Fibroblast of lung (primary cell): ENCODE measurements around the gene RCBTB2.

Experiments used
- EZH2 ChIP-seq: IDR thresholded peaks from 2 replicates; pipeline ENCODE4 v1.5.1; 2012; ENCODE audit warnings: low read length, control low read depth, mild to moderate bottlenecking; ENCODE audit errors: missing control alignments
- TF ChIP-seq, protein P1 (sequence below), 2 donors: IDR thresholded peaks in 1 of 2; conservative IDR thresholded peaks in 1 of 2; 1 replicate in 1 of 2; 2 replicates in 1 of 2; pipeline ENCODE4 v1.5.1; 2011 to 2012; ENCODE audit warnings: low read length in 2 of 2, control low read depth in 1 of 2, inconsistent platforms in 1 of 2, low read depth in 1 of 2, mild to moderate bottlenecking in 1 of 2

DNA sequence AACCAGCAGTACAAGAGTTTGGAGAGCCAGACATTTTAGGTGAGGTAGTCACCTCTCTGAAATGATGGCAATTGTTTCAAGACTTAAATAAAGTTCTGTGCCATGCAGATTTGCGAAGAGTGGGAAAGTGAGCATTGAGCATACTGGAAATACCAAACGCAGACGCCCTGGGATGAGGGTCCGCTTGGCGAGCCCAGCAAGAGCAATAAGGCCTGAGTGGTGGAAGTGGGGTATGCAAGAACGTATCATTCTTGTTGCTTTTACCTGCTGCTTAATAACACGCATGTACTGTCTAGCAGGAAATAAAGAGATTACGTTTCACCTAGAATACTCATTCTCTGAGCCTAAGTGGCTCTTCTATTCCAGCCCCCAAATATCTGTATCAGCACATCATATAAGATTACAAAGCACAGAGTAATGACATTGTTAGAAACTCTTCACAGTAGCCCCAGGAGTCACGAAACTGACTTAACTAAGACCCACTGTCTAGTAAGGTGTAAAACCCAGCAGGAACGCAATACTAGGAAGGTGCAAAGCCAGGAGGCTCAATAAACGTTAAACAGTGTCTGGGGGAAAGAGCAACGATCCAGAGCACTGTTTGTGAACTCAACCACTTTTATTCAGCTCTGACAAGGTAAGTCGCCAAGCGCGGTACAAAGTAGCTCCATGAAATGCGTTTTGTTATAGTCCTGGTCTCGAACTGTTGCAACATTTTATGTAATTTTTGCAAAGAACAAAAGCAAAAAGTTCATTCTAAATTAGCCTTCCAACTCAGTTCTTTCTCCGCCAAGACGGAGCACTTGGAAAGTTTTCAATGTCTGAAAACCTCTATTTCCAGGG is 1.2 kb downstream of the RCBTB2 start:
- no peak for TF ChIP-seq EZH2
- TF ChIP-seq, protein P1, sequence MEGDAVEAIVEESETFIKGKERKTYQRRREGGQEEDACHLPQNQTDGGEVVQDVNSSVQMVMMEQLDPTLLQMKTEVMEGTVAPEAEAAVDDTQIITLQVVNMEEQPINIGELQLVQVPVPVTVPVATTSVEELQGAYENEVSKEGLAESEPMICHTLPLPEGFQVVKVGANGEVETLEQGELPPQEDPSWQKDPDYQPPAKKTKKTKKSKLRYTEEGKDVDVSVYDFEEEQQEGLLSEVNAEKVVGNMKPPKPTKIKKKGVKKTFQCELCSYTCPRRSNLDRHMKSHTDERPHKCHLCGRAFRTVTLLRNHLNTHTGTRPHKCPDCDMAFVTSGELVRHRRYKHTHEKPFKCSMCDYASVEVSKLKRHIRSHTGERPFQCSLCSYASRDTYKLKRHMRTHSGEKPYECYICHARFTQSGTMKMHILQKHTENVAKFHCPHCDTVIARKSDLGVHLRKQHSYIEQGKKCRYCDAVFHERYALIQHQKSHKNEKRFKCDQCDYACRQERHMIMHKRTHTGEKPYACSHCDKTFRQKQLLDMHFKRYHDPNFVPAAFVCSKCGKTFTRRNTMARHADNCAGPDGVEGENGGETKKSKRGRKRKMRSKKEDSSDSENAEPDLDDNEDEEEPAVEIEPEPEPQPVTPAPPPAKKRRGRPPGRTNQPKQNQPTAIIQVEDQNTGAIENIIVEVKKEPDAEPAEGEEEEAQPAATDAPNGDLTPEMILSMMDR (conservative IDR thresholded peaks at IDR 0.05 in 1 of 2, IDR thresholded peaks at IDR 0.05 in 1 of 2; ENCODE audit: low read depth in 1 of 2, low read length in 2 of 2), result no peak
